ENCODE results near the gene ECSCR.
"Not testable (repeated sequence)": the region's sequence is repeated elsewhere in the genome, so short reads cannot be mapped to it uniquely, and the experiment has no call there.

The ECSCR gene

DNA sequence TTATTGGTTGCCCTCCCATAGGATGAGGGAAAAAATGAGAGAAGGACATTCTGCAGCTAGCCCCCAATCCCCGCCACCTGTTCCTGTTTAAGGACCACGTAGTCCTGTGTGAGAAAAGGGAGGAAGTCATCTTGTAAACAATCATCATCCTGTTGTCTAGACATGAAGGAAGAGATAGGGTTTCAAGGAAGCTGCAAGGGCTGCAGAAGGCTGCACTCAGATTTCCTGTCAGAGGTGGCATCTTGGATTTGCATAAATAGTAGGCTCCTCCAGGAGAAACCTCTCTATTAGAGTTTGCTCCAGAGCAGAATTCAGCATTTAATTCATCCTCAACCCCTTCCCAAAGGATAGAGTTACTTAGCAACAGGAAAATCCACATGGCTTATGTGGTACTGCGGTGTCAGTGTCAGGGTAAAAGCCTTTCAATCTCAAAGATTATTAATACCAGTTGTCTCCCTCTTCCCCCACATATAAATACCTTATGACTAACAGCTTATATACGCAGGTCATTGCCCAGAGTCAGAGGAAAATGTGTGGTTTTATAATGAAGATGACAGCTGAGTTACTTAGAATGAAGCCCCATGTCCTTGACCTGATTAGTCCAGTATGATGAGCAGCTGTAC, 18.6 kb downstream of the ECSCR start:
- peak; percentile 90 for DNase-seq

DNA sequence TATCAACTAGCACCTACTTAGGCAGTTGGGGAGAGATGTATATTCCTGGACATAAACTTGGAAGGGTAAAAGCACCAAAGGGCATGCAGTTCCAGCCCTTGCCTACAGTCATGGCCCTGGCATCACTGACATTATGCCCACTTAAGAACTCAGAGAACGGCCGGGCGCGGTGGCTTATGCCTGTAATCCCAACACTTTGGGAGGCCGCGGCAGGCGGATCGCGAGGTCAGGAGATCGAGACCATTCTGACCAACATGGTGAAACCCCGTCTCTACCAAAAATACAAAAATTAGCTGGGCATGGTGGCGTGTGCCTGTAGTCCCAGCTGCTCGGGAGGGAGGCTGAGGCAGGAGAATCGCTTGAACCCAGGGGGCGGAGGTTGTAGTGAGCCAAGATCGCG, 22.1 kb downstream of the ECSCR start:
- DNase-seq: not testable (repeated sequence)

DNA sequence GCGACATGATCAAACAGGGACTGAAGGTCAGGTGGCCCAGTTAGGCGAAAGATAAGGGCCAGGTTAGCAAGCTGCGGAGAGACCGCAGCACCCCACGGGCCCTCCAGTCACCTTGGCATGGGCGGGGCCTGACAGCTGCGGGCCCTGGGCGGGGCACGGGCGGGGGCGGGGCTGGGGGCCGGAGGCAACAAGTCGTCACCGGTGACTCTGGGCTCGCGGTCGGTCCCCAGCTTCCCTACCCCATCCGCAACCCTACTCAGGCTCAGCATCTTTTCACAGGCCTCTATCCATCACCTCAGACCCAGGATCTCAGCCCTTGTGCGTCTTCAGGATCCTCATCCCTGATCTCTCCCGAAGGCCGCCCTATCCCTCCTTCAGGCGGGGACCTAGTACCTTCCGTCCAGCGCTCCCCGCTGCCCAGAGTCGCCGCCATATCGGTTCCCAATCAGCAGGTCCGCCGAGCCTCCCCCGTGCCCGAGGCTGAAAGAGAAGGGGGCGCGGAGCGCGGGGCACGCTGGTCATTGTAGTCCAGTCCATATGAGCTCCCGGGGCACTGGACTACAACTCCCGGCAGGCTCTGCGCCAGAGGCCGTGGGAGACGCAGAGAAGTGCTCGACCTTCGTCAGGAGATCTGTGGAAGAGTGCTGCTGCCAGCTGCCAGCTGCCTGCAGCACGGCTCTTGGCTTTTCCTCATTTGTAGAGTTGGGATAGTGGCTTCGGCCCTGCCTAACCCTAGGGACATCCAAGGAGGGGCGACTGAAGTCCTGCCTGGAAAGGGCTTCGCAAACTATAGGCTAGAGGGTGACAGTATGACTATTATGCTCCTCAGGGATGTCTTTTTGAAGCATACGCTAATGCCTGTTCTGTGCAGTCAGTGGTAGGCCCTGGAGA, 23.3 kb downstream of the ECSCR start, which contains the start of gene DNAJC18:
TSS of gene DNAJC18 (minus strand) at position 513 of the 891 bp plus-strand sequence. CDS start at position 433, 80 bp downstream.
- peak; percentile 90 for DNase-seq

DNA sequence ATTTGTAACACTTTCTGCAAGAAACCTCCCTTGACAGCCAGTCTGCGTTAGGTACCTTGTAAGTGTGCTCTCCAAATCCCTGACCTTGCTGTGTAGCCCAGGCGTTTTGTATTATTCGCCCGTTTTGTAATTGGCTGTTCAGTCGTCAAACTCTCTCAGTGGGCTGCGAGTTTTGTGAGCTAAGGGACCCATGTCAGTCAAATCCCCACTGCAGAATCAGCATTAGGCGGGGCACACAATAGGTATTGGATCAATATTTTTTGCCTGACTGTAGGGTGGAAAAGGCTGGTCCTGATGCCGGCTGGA, 23.9 kb downstream of the ECSCR start:
- DNase-seq: no peak

DNA sequence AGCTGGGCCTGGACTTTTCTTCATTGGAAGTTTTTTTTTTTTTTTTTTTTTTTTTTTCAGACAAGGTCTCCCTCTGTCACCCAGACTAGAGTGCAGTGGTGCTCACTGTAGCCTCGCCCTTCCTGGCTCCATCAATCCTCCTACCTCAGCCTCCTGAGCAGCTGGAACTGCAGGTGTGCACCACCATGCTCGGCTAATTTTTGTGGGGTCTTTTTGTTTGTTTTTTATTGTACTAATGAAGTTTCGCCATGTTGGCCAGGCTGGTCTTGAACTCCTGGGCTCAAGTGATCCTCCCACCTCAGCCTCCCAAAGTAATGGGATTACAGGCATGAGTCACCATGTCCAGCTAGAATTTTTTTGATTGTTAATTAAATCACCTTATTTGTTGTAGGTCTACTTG, 26.9 kb downstream of the ECSCR start:
- no peak for DNase-seq

DNA sequence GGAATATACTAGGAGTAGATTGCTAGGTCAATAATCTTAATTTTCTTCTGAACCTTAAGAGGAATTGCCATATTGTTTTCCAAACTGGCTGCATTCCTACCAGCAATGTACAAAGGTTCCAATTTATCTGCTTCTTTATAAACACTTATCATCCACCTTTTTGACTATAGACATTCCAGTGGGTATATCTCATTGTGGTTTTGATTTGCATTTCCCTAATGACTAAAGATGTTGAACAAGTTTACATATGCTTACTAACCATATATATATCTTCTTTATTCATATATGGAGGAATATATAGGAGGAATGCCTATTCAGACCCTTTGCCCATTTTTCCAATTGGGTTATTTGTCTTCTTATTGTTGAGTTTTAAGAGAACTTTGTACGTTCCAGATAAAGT, 30.8 kb downstream of the ECSCR start:
- DNase-seq: no peak

DNA sequence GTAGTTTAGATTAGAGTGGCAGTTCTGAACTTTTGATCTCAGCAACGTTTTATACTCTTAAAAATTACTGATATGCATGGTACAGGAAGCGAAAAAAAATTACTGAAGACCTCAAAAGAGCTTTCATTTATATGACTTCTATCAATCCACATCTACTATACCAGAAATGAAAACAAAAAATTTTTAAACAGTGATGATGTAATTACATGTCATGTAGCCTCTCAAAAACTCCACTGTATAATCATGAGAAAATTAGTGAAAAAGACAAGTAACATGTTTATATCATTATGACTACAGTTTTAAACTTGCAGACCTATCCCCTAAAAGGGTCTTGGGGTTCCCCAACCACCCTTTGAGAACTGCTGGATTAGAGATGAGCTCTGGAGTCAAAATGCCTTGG, 32.5 kb downstream of the ECSCR start:
- no peak for DNase-seq

DNA sequence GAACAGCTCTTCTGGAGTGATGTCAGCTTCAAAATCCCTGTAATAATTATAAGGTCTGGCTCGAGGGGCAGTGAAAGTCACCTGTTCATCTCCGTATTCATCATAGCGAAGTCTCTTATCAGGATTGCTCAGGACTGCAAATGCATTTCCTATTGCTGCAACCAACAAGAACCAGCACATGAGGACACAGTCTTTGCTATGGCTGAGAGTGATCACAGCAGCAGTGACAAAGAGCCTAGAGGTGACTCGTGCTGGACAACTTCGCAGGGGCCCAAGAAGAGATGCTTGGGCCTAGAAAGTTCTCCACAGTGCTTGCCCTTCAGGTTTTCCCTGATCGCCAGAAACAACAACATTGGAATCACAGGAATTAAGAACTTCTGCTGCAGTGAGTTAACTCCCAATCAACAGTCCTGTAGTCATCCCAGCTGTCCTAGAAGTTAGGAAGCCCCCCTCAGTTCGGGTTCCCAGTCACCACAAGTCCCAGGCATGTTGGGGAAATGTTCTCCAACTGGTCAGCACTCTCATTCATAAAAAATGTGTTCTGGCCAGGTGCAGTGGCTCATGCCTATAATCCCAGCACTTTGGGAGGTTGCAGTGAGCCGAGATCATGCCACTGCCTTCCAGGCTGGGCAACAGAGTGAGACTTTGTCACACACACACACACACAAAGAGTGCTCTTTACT, 36.2 kb downstream of the ECSCR start:
- peak; percentile 92 for DNase-seq

DNA sequence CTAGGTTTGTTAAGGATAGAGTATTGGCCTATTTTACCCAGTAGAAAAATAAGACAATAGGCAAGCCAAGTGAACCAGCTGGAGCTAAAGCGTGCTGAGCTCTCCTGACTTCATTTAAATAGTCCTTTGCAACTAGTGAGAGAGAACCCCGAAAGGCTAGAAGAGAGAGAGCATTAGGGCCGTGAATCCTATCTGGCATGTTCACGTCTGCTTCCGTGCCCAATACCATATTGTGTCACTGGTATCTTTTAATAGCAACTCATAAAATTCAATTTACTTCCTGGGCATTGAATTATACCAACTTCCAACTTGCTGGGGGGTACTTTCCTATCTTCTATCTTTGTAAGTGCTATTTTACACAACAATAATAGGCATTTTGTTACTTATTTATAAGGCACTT, 37.0 kb downstream of the ECSCR start:
- no peak for DNase-seq

DNA sequence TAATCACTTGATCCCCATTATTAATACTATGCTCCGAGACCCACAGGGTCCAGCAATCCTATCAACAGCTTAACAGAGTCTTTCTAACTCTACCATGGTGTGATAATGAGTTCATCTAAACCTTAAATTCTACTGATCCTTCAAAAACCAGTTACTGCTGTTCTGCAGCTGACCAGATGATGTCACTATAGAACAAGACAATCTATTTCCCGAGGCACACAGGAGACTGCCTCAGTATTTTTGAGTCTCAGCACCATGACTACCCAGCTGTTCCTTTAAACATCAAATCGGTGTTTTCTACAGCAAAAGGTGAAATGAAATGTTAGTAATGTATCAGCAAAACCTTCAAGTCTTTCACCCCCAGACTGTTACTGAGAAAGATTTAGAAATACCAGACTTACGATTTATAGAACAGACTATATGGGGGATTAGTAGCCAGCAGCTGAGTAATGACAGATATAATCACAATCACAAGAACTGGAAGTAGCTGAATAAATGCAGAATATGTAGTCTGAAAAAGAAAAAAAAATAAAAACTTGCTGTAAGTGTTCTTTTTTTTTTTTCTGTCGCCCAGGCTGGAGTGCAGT, 40.1 kb downstream of the ECSCR start:
- peak; percentile 70 for DNase-seq

DNA sequence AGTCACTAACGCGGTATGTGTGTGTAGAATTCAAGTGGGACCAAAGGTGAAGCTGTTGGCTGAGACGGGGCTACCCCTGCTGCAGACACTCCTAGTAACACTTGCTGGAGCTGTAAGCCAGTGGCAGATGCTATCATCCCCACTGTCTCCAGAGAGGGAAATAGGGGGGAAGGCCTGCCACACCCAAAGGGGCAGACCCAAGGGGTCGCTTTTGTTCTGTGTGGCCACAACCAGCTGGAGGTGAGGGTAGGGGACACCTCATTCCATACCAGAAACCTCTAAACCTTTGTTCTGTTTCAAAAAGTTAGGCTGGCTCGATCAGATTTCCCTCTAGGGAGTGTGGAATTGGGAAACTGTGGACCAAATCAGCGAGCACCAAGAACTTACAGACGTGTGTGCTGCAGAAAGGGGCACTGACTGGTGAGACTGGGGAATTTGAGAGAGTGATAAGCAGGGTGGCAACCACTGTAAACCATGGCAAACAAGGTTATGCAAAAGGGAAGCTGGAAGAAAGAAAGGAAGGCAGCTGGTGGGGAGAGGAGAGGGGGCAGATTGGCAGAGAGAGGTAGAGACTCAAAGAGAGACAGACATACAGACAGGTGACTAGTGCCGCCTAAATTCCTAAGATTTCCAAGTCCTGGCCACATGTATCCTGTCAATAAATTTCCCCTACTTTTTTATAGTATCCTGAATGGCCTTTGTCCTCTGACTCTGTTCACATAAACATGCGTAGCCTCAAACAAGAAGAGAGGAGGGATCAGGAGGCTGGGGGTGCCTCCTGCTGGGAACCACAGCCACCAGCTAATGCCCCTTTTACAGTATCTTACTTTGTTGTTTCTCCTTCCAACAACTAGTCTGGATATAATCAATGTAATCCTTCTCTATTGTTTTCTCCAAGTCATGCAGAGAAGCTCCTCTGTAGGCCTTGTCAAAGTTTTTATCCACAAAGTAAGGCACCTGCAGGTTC, 43.0 kb downstream of the ECSCR start:
- DNase-seq: no peak

DNA sequence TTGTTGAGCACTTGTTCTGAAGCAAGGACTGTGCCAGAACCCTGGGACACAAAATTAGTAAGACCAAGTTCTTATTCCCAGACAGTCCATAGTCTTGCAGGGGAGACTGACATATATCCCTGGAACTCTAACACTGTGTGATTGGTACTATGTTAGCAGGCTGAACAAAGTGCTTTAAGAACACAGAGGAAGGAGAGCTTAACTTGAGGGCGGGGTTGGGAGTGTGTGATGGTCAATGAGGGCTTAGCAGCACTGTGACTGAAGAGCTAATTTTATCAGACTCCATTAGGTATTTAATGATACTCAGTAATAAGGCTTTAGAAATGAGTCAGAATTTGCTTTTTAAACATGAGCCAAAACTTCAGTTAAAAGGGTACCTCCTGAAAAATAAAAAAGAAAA, 43.8 kb downstream of the ECSCR start:
- DNase-seq: no peak

DNA sequence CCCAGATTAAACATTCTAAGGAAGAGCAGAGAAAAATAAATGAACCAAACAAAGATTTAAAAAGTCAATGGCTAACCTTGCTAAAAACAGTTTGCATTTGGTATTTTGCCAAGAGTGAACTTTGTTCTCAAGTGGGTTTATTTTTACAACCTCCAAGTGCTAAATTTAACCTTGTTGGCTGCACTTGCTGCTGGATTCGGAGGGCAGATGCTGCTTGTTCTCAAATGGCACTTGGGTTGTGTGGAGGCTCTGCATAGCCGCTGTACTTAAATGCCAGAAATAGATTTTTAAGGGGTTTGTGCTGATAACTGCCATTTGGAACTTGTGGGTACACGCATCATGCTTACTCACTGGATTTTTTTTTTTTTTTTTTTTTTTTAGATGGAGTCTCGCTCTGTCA, 45.3 kb downstream of the ECSCR start:
- DNase-seq: no peak

DNA sequence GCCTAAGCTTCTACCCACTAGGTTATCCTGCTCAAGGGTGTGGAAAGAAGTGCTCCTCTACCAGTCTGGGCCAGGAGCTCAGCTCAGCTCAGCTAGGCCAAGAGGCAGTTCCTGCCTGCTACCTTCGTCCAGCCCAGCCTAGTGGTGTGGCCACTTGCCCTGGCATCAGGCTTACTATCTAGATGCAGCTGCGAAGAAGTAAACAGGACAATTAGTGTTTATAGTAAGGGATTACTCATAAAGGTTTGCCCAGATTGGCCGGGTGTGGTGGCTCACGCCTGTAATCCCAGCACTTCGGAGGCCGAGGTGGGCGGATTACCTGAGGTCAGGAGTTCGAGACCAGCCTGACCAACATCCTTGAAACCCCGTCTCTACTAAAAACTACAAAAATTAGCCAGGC, 45.9 kb downstream of the ECSCR start:
- no peak for DNase-seq

DNA sequence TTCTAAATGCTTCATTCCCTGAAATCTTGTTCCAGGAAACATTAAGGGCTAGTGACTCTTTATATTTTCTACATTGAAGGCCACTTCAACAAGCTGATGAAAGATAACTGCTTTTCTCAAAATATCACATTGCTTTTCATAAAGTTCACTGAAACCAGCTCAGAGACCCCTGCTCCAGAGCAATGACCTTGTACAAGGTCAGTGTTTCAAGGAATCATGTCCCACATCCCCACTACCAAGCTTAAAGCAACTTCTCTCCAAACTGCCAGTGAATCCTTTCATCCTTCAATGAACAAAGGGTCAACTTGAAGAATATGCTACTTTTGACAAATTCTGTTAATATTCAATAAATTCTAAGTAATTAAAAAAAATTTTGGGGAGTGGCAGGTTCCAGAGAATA, 46.7 kb downstream of the ECSCR start:
- no peak for DNase-seq

DNA sequence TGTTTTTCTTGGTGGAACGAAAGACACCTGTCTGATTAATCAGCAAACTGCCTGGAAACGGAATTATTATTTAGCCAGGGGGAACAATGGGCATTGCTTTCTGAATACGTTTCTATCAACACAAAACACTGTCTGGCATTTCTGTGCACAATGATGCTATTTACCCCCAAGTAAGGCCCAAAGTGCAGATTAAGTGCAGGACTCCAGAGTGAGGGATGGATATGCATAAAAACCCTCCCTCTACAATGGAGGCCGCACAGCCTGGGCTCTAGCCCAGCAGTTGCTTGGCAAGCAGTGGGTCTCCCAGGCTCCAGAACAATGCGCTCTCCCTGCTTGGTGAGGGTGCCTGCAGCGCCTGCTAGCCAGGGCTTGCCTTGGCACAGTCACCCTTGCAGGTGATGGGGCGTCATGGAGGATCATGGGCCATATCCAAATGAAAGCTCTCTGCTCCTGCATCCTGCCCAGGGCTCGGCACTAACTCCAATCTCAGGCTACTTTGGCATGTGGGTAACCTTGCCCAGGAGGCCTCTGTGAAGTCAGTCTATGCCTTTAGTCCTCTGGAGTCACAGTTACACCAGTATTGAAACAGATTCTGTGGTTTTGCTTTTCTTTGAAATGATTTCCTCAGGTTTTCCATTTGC, 47.2 kb downstream of the ECSCR start:
- DNase-seq: no peak

DNA sequence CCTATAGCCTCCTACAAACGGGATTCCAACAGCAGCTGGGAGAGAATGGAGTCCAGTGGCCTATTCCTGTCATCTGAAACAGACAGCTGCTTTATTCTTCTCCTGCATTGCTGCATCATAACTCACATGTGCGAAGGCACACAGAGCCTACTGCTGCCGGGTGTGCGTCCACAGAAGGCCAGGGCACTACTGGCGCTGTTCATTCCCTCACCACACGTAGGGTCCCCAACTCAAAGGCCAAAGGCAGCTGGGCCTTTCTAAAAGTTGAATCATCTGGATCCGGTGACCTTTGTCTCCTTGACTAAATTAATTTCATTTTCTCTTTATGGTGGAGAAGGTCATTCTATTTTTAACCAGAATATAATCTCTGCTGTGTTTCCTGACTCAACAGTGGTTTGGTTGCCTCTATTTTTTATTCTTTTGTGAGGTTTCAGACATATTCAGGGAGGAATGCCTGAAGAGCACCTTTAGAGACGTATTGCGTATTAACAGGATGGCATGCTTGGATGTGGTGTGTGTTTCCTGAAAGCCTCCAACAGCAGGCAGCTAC, 47.9 kb downstream of the ECSCR start:
- DNase-seq: no peak

DNA sequence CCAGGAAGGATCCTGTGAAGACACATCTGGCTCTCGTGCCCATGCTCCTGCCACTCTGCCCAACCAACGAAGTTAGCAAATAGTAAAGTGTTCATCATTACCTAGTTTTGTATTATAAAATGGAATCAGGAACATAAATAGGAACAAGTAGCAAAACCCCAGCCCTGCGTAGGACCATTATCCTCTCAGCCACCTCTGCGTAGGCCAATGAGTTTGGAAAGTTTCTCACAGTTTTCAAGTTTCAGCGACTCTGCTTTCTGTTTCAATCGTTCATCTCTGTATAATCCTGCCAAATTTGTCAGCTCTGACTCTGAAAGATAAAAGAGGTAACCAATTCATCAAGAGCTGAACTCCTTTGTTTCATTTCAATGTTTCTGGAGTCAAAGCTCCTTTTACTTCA, 48.6 kb downstream of the ECSCR start:
- no peak for DNase-seq

DNA sequence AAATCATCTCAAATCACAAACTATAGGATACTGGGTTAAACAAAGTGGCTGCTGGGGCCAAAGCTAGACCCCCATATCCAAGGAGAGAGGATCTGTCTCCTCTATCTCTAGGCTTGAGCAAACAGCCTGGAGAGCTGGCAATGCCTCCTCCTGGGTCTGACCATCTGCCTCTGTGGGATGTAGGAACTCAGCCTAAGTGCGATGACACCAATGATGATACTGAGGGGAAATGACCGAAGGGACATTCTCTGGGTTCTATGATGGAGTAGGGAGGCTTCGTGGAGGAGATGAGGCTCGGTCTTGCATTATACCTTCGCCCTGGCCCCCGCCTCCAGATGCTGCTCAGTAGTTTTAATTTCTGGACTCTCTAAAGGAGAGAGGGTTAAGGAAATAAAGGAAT, 49.4 kb downstream of the ECSCR start:
- DNase-seq: no peak

DNA sequence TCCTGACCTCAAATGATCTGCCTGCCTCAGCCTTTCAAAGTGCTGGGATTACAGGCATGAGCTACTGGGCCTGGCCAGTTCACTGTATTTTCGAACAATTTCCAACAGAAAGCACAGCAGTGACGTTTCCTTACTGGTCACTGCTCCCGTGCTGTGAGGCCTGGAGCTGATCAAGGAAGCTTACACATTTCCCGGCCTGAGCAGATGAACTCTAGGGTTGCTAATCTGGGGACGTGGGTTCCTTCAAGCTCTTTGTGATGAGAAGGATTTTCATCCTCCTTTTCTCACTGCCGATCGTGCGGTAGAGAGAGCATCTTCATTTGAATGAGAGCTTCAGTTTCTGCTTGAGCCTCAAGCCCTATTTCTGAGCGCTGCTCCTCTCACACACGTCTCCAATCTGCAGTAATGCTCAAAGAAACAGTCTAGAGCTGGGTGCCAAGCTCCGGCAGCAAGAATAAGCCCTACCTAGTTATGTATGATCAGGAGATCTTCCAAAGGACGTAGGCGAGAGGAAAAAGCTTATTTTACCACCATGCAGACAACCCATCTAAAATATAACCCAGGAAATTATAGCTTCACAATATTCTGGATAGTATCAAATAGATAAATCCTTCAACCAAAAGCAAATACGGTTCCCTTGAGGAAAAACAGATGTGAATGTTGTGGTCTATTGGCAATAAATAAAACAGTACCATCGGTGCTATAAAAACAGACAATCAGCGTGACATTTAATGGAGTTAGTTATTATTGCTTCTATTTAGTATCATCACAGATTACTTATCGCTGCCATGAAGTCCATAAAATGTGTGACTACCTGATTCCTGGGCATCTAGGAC, 51.3 kb downstream of the ECSCR start:
- no peak for DNase-seq
